NB4 (cell line): ENCODE results near the gene CAMSAP1.

Experiments
- MYC ChIP-seq: IDR thresholded peaks from 2 replicates; pipeline ENCODE4 v1.6.1; 2011; ENCODE audit warnings: low read depth, low read length
- TF ChIP-seq, protein P1 (sequence below): IDR thresholded peaks from one replicate; pipeline ENCODE4 v1.5.1; 2012; ENCODE audit warnings: low read depth, low read length

DNA sequence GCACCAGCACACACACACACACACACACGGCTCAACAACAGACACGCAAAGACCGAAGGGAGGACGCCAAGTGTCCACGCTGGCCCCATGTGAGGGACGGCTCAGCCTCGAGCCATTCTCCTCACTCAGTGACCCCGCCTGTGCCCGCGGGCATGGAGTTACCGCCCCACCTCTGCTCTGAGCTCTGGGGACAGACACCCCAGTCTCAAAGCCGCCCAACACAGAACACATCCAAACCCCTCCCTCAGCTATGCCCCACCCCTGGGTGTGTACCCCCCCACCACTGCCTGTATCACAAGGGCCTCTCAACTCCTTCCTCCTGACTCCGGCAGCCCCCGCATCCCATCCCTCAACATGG is 81.2 kb downstream of the CAMSAP1 start:
- TF ChIP-seq, protein P1, sequence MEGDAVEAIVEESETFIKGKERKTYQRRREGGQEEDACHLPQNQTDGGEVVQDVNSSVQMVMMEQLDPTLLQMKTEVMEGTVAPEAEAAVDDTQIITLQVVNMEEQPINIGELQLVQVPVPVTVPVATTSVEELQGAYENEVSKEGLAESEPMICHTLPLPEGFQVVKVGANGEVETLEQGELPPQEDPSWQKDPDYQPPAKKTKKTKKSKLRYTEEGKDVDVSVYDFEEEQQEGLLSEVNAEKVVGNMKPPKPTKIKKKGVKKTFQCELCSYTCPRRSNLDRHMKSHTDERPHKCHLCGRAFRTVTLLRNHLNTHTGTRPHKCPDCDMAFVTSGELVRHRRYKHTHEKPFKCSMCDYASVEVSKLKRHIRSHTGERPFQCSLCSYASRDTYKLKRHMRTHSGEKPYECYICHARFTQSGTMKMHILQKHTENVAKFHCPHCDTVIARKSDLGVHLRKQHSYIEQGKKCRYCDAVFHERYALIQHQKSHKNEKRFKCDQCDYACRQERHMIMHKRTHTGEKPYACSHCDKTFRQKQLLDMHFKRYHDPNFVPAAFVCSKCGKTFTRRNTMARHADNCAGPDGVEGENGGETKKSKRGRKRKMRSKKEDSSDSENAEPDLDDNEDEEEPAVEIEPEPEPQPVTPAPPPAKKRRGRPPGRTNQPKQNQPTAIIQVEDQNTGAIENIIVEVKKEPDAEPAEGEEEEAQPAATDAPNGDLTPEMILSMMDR = no peak
- no peak for TF ChIP-seq MYC
